Omental fat pad (tissue), 4 donors: Measurements from ENCODE around the gene AKR1C3. TPM values are rescaled to one million over a fixed set of nuclear protein-coding genes. Genes with fewer than 3 reads are reported as not detected.
"Not testable (repeated sequence)": the region's sequence is repeated elsewhere in the genome, so short reads cannot be mapped to it uniquely, and the experiment has no call there.

ENCODE experiments used
- ATAC-seq: fragments of 150-250 bp; one replicate; pipeline ENCODE4 v1.9.1; 2016; ENCODE audit warnings: mild to moderate bottlenecking, moderate library complexity; ENCODE audit not compliant: low FRiP score
- DNase-seq: peaks from one replicate; pipeline ENCODE4 v3.0.0-alpha.2; 2019; ENCODE audit warnings: low spot score
- total RNA-seq, 4 donors: library from RNA; depleted of rRNA; stranded (reverse); fragments of >200 nt; gene quantifications; one replicate each; pipeline ENCODE4 v1.1.0, GENCODE V29; 2016
- TF ChIP-seq, protein P1 (sequence below), 3 donors: fragments of 450-650 bp; IDR thresholded peaks; one replicate each; pipeline ENCODE4 v1.5.1; 2016 to 2017; ENCODE audit warnings: antibody characterized with exemption in 3 of 3, mild to moderate bottlenecking in 3 of 3, moderate library complexity in 2 of 3

AKR1C3 gene
- total RNA-seq, 4 donors from 2014 or later: 71.0 to 147 (median 116) TPM

DNA sequence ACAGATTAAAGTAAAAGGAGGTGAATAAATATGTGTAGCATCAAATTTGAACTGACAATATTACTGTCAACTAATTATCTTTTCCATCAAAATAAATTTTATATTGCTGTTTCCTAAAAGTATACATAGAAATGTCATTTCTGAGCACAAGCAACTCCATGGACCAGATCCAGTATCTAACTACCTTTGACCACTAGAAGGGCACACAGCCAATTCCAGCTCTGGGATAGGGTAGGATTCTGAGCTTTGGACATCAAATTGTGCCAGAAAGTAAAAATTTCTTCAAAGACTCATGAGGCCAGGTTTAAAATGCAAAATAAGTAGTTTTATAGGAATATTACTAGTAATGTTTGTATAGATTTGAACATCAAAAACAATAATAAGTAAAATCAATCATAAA lies 29.7 kb downstream of the AKR1C3 start:
- DNase-seq: no peak
- TF ChIP-seq, protein P1, sequence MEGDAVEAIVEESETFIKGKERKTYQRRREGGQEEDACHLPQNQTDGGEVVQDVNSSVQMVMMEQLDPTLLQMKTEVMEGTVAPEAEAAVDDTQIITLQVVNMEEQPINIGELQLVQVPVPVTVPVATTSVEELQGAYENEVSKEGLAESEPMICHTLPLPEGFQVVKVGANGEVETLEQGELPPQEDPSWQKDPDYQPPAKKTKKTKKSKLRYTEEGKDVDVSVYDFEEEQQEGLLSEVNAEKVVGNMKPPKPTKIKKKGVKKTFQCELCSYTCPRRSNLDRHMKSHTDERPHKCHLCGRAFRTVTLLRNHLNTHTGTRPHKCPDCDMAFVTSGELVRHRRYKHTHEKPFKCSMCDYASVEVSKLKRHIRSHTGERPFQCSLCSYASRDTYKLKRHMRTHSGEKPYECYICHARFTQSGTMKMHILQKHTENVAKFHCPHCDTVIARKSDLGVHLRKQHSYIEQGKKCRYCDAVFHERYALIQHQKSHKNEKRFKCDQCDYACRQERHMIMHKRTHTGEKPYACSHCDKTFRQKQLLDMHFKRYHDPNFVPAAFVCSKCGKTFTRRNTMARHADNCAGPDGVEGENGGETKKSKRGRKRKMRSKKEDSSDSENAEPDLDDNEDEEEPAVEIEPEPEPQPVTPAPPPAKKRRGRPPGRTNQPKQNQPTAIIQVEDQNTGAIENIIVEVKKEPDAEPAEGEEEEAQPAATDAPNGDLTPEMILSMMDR (IDR thresholded peaks at IDR 0.05): no peak
- ATAC-seq: no peak

DNA sequence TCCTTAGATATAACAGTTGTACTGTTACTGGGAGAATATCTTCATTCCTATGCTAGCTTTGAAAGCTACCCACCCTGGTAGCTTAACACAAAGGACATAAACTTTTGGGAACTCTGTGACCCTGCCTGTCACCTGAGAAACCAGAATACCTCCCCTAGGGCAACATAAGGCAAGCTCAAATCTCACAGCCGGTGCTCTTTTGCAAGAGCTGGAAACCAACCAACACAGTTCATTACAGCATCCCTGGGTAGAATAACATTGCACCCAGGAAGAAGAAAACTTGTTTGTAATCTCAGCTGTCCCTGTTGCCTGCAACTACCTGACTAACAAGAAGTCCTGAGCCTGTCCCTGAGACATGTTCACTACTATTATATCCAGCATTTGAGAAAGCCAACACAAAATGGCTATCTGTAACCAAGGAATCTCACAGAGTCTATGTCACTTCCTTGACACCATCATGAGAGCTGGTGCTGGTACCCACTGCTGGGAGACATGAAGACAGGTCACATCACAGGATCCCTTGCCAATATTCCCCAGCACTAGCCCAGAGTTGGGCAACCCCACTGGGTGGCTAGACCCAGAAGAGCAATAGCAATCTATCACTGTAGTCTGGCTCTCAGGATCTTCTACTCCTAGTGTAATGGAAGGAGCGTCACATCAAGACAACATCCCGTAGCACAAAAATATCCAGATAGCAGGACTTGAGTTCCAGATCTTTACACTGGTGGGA lies 31.3 kb downstream of the AKR1C3 start:
- TF ChIP-seq, protein P1 (IDR thresholded peaks at IDR 0.05): no peak

DNA sequence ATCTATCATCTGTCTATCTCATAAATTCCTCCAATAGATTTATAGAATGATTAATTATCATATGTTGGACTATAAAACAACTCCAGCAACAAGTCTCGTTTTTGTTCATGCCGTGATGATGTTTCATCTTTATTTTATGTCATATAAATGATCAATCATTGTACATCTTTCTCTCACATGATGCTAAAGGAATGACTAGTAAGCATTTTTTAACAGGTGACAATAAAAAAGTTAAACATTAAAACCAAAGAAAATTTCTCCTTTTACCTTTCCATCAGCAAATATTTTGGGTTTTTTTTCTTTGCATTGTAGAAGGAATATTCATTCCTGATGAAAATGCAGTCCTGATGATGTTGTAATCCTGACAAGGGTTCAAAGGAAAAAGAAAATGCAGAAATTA lies 41.4 kb downstream of the AKR1C3 start:
- TF ChIP-seq, protein P1 (IDR thresholded peaks at IDR 0.05): no peak
- no peak for DNase-seq
- ATAC-seq: no peak

More for the DNA sequence above, 31.3 kb downstream of the AKR1C3 start:
- no peak for DNase-seq
- ATAC-seq: no peak

DNA sequence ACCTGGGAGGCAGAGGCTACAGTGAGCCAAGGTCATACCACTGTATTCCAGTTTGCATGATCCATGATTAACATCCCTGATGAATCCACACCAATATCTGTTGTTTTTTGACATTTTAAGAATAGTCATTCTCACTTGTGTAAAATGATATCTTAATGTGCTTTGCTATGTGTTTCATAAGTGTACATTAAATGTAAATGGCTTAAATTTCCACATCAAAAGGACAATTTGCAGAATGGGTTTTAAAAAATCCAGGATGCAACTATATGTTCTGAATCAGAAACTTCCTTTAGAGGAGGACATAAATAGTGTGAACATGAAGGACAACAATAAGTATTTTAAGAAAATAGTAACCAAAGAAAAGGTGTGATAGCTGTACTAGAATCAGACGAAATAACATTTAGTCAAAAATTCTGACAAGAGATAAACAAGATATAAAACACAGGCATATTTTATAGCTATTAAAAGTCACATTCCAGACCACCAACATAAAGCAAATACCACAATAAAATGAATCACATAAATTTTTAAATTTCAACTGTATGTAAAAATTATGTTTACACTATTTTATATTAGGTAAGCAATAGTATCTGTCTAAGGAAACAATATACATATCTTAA lies 42.4 kb downstream of the AKR1C3 start:
- DNase-seq (no peak), ATAC-seq (no peak)

DNA sequence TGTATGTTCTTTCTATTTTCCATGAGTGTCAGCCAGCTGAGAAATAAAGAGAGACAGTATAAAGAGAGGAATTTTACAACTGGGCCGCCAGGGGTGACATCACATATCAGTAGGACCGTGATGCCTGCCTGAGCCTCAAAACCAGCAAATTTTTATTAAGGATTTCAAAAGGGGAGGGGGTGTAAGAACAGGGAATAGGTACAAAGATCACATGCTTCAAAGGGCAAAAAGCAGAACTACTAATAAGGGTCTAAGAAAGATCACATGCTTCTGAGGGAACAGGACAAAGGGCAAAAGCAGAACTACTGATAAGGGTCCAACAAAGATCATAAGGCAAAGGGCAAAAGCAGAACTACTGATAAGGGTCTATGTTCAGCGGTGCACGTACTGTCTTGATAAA lies 43.5 kb downstream of the AKR1C3 start:
- DNase-seq, ATAC-seq: not testable (repeated sequence)

More for the DNA sequence above, 42.4 kb downstream of the AKR1C3 start:
- TF ChIP-seq, protein P1 (IDR thresholded peaks at IDR 0.05): no peak

DNA sequence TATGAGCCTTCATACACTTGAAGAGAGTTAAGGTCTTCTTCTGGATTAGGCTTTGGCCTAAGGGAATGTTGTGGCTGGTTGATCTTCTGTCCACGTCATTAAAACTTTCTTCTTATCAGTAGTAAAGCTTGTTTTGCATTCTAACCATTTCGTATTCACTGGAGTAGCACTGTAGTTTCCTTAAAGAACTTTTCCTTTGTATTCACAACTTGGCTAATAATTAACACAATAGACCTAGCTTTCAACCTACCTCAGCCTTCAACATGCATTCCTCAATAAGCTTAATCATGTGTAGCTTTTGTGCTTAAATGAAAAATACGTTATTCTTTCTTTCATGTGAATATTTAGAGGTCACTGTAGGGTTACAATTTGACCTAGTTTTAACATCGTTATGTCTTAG lies 48.0 kb downstream of the AKR1C3 start:
- ATAC-seq: no peak

DNA sequence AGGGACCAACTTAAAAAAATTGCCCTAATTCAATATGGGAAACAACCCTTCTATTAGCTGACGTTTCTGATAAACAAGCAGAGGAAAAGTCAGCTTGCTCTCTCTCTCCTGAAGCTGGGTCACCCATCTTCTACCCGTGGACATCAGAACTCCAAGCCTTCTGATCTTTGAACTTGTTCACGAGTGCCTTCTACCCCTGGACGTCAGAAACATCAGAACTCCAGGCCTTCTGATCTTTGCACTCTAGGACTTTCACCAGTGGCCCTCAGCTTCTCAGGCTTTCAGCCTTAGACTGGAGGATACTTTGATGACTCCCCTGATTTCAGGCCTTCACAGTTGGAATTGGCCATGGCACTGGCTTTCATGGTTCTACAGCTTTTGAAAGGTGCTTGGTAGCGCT lies 48.9 kb downstream of the AKR1C3 start:
- TF ChIP-seq, protein P1 (IDR thresholded peaks at IDR 0.05): no peak
- no peak for ATAC-seq
- no peak for DNase-seq

More for the DNA sequence above, 48.0 kb downstream of the AKR1C3 start:
- no peak for DNase-seq
- TF ChIP-seq, protein P1 (IDR thresholded peaks at IDR 0.05): no peak
